Measurements from ENCODE around the gene ZMIZ2.
A peak's percentile ranks its signal among the peaks of the same experiment; 100 is the strongest.
"Not testable (repeated sequence)": the region's sequence is repeated elsewhere in the genome, so short reads cannot be mapped to it uniquely, and the experiment has no call there.

The ZMIZ2 gene, protein sequence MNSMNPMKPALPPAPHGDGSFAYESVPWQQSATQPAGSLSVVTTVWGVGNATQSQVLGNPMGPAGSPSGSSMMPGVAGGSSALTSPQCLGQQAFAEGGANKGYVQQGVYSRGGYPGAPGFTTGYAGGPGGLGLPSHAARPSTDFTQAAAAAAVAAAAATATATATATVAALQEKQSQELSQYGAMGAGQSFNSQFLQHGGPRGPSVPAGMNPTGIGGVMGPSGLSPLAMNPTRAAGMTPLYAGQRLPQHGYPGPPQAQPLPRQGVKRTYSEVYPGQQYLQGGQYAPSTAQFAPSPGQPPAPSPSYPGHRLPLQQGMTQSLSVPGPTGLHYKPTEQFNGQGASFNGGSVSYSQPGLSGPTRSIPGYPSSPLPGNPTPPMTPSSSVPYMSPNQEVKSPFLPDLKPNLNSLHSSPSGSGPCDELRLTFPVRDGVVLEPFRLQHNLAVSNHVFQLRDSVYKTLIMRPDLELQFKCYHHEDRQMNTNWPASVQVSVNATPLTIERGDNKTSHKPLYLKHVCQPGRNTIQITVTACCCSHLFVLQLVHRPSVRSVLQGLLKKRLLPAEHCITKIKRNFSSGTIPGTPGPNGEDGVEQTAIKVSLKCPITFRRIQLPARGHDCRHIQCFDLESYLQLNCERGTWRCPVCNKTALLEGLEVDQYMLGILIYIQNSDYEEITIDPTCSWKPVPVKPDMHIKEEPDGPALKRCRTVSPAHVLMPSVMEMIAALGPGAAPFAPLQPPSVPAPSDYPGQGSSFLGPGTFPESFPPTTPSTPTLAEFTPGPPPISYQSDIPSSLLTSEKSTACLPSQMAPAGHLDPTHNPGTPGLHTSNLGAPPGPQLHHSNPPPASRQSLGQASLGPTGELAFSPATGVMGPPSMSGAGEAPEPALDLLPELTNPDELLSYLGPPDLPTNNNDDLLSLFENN

GRCh38 chr7:44748045-44748947 lies at the start of gene ZMIZ2:
Gene ZMIZ2 (plus strand): TSS chr7:44748847. CDS start chr7:44756250, 7,403 bp downstream.
- peak; percentile 94 for DNase-seq

GRCh38 chr7:44699598-44699997 lies 49.0 kb upstream of the ZMIZ2 start:
- DNase-seq: not testable (repeated sequence)

DNA sequence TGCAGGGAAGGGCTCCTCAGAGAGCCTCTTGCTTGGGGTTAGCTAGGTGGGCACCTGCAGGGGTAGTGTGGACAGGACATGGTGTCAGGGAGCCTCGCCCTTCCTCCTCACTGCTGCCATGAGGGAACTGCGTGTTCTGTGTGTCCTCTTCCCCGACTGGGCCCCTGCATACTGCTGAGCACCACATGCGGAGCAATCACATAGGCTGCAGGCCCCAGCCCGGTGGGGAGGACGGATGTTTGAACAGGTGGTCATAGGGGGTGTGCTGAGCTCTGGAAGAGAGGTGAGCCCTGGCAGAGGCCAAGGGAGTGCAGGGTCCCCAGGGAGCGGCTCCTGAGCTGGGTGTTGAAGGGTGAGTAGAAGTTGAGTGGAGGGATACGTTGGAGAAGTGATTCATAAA lies 48.3 kb upstream of the ZMIZ2 start:
- no peak for DNase-seq

- not testable (repeated sequence) for DNase-seq
These were observed 45.3 kb upstream of the ZMIZ2 start for GRCh38 chr7:44703391-44703790.

GRCh38 chr7:44703921-44704320 lies 44.7 kb upstream of the ZMIZ2 start:
- no peak for DNase-seq

GRCh38 chr7:44705434-44705833 lies 43.2 kb upstream of the ZMIZ2 start:
- DNase-seq: no peak

- DNase-seq: no peak
These were observed 41.7 kb upstream of the ZMIZ2 start for GRCh38 chr7:44706788-44707557.

GRCh38 chr7:44707558-44708230 lies 41.0 kb upstream of the ZMIZ2 start:
- no peak for DNase-seq

- DNase-seq: no peak
These were observed 39.4 kb upstream of the ZMIZ2 start for GRCh38 chr7:44709011-44709915.

GRCh38 chr7:44709945-44710596 lies 38.6 kb upstream of the ZMIZ2 start:
- DNase-seq: no peak

- DNase-seq: no peak
These were observed 37.1 kb upstream of the ZMIZ2 start for GRCh38 chr7:44711528-44711927.

DNA sequence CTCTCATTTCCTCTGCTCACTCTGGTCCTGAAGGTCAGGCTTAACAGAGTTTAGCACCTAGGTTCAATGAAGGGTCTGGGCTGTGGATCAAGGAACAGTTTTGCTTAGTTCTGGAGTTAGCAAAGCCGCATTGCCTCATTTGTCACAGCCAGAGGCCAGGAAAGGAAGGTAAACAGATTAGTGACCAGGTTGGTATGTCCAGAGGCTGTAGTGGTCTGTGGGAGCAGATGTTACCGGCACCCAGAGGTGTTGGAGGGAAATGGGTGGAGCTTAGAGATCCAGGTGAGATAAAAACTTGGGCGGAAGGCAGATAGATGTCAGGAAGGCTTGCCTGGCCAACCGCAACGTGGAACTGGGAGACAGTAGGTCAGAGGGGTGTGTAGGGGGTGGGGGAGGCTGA lies 36.6 kb upstream of the ZMIZ2 start:
- DNase-seq: no peak

- DNase-seq: no peak
These were observed 35.5 kb upstream of the ZMIZ2 start for GRCh38 chr7:44713141-44713540.

DNA sequence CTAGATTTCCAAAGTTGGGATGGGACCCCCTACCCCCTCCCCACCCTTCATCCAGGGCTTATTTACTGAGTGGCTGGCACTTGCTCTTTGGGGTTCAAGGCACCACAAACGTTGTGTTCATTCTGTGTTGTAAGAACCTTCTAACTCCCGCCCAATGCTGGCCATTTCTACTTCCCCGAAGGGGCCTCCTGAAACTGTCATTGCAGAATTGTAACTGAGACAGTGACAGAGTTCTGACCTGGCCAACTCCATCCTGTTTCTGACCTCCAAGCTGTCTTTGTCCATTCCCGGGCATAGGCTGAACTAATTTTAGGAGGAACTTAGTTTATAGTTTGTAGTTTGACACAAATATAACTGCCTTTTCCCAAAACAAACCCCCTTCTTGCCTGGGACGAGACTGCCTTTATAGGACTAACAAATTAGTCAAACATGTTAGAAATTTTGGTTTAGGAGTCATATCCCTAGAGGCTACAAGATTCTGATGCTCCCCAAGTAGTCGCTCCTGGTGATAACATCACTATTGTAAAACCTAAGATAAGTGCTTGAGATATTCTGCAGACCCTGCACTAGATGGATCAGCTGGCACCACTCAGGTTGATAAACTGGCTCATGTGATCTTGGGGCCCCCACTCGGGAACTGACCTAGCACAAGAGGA lies 34.8 kb upstream of the ZMIZ2 start:
- no peak for DNase-seq

GRCh38 chr7:44716205-44716604 lies 32.4 kb upstream of the ZMIZ2 start:
- no peak for DNase-seq

- no peak for DNase-seq
These were observed 28.3 kb upstream of the ZMIZ2 start for GRCh38 chr7:44720301-44720700.

- DNase-seq: no peak
These were observed 24.4 kb upstream of the ZMIZ2 start for GRCh38 chr7:44724276-44724675.

GRCh38 chr7:44726250-44726649 lies 22.4 kb upstream of the ZMIZ2 start:
- not testable (repeated sequence) for DNase-seq
